Measurements from ENCODE around the gene C1orf159. TPM values are rescaled to one million over a fixed set of nuclear protein-coding genes. Genes with fewer than 3 reads are reported as not detected.

The C1orf159 gene
- polyA plus RNA-seq, 1 donor (not counting 4 experiments of a cell fraction or from before 2014, with no cell fraction given) = 6.1 TPM

DNA sequence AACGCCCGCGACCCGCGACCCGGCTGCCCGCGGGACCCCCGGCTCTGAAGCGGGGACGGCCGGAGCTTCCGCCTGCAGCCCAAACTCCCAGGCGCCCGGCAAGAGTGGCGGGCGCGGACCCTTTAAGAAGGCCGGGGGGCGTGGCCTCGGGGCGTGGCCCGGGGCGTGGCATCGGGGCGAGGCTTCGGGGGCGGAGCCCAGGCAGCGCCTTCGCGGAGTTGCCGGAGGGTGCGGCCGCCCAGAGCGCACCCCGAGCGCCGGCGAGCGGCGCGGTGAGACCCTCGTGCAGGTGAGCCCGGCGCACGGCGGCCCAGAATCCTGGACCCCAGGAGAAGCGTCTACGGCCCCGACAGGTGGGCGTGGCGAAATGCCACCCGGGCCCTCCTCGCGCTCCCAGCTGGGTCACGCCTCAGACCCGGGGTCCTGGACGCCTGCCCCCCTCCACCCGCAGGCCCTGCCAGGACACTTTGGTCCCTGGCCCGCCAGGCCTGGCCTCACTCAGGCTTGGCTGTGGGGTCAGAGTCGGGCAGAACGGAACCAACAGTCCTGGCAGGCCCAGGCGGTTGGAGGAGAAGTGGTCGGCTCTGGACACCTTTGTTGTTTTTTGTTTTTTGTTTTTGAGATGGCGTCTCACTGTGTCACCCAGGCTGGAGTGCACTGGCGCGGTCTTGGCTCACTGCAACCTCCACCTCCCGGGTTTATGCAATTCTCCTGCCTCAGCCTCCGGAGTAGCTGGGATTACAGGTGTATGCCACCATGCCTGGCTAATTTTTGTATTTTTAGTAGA, 56.2 kb downstream of the C1orf159 start:
- no peak overlapping the region for H3K27ac ChIP-seq (ENCODE audit: control insufficient read depth, insufficient read depth, low read length)
- H3K79me2 ChIP-seq (ENCODE audit: control insufficient read depth, insufficient read depth, low read length) = no peaks in the 10 kb centered on the region
- DNase-seq (ENCODE audit: low read depth, low spot score) (no peak), FAIRE-seq (no peak)
- dilution Hi-C loops (cut with MboI; ENCODE audit: extremely low pct_ligation_motif_present, low sequenced_read_pairs) = no loop called here
- H3K4me1 ChIP-seq (ENCODE audit: control insufficient read depth, extremely low read depth, insufficient read depth, low read length) = peaks cover 24% of the 10 kb centered on the region
- H3K36me3 ChIP-seq (ENCODE audit: control insufficient read depth in 2 of 2, extremely low read depth in 1 of 2, insufficient read depth in 2 of 2, low read length in 2 of 2) = peaks cover under 1 to 7% of the 10 kb centered on the region in 2 experiments
- peaks cover 31% of the 10 kb centered on the region for H3K27me3 ChIP-seq (ENCODE audit: control insufficient read depth, extremely low read depth, insufficient read depth, low read length)
- no peaks in the 10 kb centered on the region for H3K9me1 ChIP-seq (ENCODE audit: control insufficient read depth, extremely low read depth, insufficient read depth, low read length)
- no peak overlapping the region for H3K9ac ChIP-seq (ENCODE audit: control insufficient read depth, extremely low read depth, insufficient read depth, low read length)
- TF ChIP-seq EZH2 (IDR thresholded peaks at IDR 0.05; ENCODE audit: low read length) = no peak
- TF ChIP-seq, protein P1, sequence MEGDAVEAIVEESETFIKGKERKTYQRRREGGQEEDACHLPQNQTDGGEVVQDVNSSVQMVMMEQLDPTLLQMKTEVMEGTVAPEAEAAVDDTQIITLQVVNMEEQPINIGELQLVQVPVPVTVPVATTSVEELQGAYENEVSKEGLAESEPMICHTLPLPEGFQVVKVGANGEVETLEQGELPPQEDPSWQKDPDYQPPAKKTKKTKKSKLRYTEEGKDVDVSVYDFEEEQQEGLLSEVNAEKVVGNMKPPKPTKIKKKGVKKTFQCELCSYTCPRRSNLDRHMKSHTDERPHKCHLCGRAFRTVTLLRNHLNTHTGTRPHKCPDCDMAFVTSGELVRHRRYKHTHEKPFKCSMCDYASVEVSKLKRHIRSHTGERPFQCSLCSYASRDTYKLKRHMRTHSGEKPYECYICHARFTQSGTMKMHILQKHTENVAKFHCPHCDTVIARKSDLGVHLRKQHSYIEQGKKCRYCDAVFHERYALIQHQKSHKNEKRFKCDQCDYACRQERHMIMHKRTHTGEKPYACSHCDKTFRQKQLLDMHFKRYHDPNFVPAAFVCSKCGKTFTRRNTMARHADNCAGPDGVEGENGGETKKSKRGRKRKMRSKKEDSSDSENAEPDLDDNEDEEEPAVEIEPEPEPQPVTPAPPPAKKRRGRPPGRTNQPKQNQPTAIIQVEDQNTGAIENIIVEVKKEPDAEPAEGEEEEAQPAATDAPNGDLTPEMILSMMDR (optimal IDR thresholded peaks at IDR 0.05 in 1 of 3, IDR thresholded peaks at IDR 0.05 in 1 of 3, conservative IDR thresholded peaks at IDR 0.05 in 1 of 3; ENCODE audit: extremely low read depth in 1 of 3, insufficient read depth in 2 of 3, low read length in 3 of 3) = no peak
- peak overlapping the region; percentile 38 to 61 (median 57) for H3K4me3 ChIP-seq (ENCODE audit: control insufficient read depth in 2 of 3, extremely low read depth in 1 of 3, insufficient read depth in 2 of 3, low read depth in 1 of 3, low read length in 3 of 3)
- peaks cover 15% of the 10 kb centered on the region for H4K20me1 ChIP-seq (ENCODE audit: control insufficient read depth, extremely low read depth, insufficient read depth, low read length)
- H3K4me2 ChIP-seq (ENCODE audit: control insufficient read depth, extremely low read depth, insufficient read depth, low read depth, low read length) = peak overlapping the region; percentile 82
- no peaks in the 10 kb centered on the region for H3K9me3 ChIP-seq (ENCODE audit: control insufficient read depth, low read depth, low read length)
- H2AFZ ChIP-seq (ENCODE audit: control insufficient read depth, low read length) = peak overlapping the region; percentile 37

DNA sequence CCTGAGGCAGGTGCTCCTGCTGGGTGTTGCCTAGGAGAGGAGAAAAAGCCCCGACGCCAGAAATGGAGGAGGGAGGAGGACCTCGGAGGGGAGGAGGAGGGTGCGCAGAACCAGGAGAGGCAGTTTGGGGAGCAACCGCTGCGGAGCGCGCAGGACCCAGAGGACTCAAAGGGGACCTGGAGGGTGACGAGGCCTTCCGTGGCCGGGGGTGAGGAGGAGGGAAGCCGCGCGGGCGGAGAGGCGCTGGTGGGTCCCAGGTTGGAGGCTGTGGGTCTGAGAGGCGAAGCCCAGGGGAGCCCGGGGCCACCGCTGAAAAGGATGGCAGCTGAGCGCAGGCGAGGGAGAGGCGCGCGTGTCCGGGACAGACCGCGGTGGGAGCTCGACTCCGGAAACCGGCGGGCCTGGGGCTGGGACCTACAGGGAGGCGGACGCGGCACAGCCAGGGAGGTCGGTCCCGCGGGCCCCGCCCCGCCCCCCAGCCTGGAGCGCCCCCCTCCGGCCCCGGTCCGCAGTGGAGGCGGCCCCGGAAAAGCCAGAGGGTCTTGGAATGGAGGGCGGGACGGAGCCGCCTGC, 56.9 kb downstream of the C1orf159 start:
- TF ChIP-seq, protein P1 (optimal IDR thresholded peaks at IDR 0.05 in 1 of 3, IDR thresholded peaks at IDR 0.05 in 1 of 3, conservative IDR thresholded peaks at IDR 0.05 in 1 of 3; ENCODE audit: extremely low read depth in 1 of 3, insufficient read depth in 2 of 3, low read length in 3 of 3) = peak in 1 of 3 experiments; percentile 33
- TF ChIP-seq EZH2 (IDR thresholded peaks at IDR 0.05; ENCODE audit: low read length) = no peak
- Histone ChIP-seq H3K4me2 (ENCODE audit: control insufficient read depth, extremely low read depth, insufficient read depth, low read depth, low read length) (peak overlapping the region; percentile 82), H3K79me2 (ENCODE audit: control insufficient read depth, insufficient read depth, low read length) (no peaks in the 10 kb centered on the region), H3K9ac (ENCODE audit: control insufficient read depth, extremely low read depth, insufficient read depth, low read length) (no peak overlapping the region), H3K4me3 (ENCODE audit: control insufficient read depth in 2 of 3, extremely low read depth in 1 of 3, insufficient read depth in 2 of 3, low read depth in 1 of 3, low read length in 3 of 3) (peak overlapping the region; percentile 38 to 61 (median 57)), H3K27ac (ENCODE audit: control insufficient read depth, insufficient read depth, low read length) (no peak overlapping the region), H3K36me3 (ENCODE audit: control insufficient read depth in 2 of 2, extremely low read depth in 1 of 2, insufficient read depth in 2 of 2, low read length in 2 of 2) (peaks cover 8 to 11% of the 10 kb centered on the region in 2 experiments), H2AFZ (ENCODE audit: control insufficient read depth, low read length) (peak overlapping the region; percentile 46), H3K9me1 (ENCODE audit: control insufficient read depth, extremely low read depth, insufficient read depth, low read length) (no peaks in the 10 kb centered on the region), H3K9me3 (ENCODE audit: control insufficient read depth, low read depth, low read length) (no peaks in the 10 kb centered on the region), H3K27me3 (ENCODE audit: control insufficient read depth, extremely low read depth, insufficient read depth, low read length) (peaks cover 31% of the 10 kb centered on the region), H4K20me1 (ENCODE audit: control insufficient read depth, extremely low read depth, insufficient read depth, low read length) (peaks cover 20% of the 10 kb centered on the region), H3K4me1 (ENCODE audit: control insufficient read depth, extremely low read depth, insufficient read depth, low read length) (peaks cover 18% of the 10 kb centered on the region)
- FAIRE-seq (no peak), DNase-seq (ENCODE audit: low read depth, low spot score) (no peak)
- dilution Hi-C loops (cut with MboI; ENCODE audit: extremely low pct_ligation_motif_present, low sequenced_read_pairs) = no loop called here

Measured in keratinocyte (primary cell).